GM23338 (cell line): ENCODE data around the gene RPL41.

Experiments
- CREB1 ChIP-seq: fragments of 250-450 bp; sonication (Bioruptor Pico); IDR thresholded peaks from 2 replicates; pipeline ENCODE4 v1.5.0; 2020; ENCODE audit warnings: low read depth, mild to moderate bottlenecking, moderate library complexity
- EZH2 ChIP-seq: fragments of 200-600 bp; sonication (generic); IDR thresholded peaks from one replicate; pipeline ENCODE4 v1.8.0; 2017; ENCODE audit warnings: antibody characterized with exemption, mild to moderate bottlenecking, low read depth; ENCODE audit not compliant: unreplicated experiment
- EZH2phosphoT487 ChIP-seq: fragments of 200-600 bp; sonication (generic); IDR thresholded peaks from one replicate; pipeline ENCODE4 v1.8.1; 2018; ENCODE audit warnings: antibody characterized with exemption; ENCODE audit not compliant: unreplicated experiment
- POLR2AphosphoS5 ChIP-seq: IDR thresholded peaks from 2 replicates; pipeline ENCODE4 v1.6.1; 2016; ENCODE audit warnings: antibody characterized with exemption, low read depth
- TF ChIP-seq, protein P1 (sequence below), 2 experiments: fragments of 200-600 bp in 1 of 2; sonication (generic) in 1 of 2; conservative IDR thresholded peaks; 2 replicates each; pipeline versions ENCODE4 v1.5.1 to v1.6.1; 2016 to 2017; ENCODE audit warnings: antibody characterized with exemption in 2 of 2, low read depth in 2 of 2, mild to moderate bottlenecking in 2 of 2, moderate library complexity in 1 of 2
- TF ChIP-seq, protein P2 (sequence below): IDR thresholded peaks from one replicate; pipeline ENCODE4 v1.6.1; 2018; ENCODE audit warnings: antibody characterized with exemption; ENCODE audit not compliant: unreplicated experiment
- TF ChIP-seq, protein P3 (sequence below): IDR thresholded peaks from 2 replicates; pipeline ENCODE4 v1.6.1; 2016; ENCODE audit warnings: antibody characterized with exemption
- TF ChIP-seq, protein P4 (sequence below): fragments of 250-450 bp; sonication (Bioruptor Pico); IDR thresholded peaks from 2 replicates; pipeline ENCODE4 v1.5.0; 2020; ENCODE audit warnings: mild to moderate bottlenecking, moderate library complexity

DNA sequence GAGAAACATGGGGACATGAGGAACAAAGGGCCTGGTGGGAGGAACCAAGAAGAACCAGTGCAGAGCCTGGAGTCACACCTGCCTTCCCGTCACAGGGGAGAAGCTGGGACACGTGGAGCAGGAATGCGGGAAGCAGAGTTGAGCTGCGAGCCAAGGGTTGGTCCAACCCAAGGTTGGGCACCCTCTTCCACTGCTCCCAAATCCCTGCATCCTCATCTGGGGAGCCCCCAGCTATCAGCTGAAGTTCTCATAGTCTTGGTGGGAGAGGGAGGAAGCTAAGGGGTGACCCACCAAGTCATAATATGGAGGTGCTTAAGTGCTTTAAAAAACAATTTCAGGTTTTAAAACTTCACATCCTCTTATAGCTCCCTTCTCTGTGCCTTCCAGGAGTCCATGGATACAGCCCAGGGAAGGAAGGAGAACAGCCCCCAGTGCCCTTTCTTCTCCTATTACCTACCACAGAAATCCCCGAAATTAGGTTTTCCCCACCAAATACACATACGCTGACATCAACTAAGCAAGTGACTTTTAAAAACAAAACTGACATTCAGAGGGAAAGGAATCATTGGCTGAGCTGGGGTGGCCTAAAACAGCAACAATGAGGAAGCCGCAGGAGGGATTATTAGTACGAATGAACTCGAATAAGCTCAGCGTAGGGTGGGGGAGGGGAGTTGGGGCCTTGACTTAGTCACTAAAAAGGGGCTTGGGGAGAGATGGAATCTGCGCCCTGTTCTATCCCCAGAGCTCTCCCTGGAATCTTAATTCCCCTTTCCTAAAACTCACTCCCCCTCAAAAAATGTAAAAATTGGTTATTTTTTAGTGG, 46.2 kb downstream of the RPL41 start:
- TF ChIP-seq, protein P1, sequence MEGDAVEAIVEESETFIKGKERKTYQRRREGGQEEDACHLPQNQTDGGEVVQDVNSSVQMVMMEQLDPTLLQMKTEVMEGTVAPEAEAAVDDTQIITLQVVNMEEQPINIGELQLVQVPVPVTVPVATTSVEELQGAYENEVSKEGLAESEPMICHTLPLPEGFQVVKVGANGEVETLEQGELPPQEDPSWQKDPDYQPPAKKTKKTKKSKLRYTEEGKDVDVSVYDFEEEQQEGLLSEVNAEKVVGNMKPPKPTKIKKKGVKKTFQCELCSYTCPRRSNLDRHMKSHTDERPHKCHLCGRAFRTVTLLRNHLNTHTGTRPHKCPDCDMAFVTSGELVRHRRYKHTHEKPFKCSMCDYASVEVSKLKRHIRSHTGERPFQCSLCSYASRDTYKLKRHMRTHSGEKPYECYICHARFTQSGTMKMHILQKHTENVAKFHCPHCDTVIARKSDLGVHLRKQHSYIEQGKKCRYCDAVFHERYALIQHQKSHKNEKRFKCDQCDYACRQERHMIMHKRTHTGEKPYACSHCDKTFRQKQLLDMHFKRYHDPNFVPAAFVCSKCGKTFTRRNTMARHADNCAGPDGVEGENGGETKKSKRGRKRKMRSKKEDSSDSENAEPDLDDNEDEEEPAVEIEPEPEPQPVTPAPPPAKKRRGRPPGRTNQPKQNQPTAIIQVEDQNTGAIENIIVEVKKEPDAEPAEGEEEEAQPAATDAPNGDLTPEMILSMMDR (conservative IDR thresholded peaks at IDR 0.05; ENCODE audit: low read depth in 2 of 2): no peak
- TF ChIP-seq, protein P2, sequence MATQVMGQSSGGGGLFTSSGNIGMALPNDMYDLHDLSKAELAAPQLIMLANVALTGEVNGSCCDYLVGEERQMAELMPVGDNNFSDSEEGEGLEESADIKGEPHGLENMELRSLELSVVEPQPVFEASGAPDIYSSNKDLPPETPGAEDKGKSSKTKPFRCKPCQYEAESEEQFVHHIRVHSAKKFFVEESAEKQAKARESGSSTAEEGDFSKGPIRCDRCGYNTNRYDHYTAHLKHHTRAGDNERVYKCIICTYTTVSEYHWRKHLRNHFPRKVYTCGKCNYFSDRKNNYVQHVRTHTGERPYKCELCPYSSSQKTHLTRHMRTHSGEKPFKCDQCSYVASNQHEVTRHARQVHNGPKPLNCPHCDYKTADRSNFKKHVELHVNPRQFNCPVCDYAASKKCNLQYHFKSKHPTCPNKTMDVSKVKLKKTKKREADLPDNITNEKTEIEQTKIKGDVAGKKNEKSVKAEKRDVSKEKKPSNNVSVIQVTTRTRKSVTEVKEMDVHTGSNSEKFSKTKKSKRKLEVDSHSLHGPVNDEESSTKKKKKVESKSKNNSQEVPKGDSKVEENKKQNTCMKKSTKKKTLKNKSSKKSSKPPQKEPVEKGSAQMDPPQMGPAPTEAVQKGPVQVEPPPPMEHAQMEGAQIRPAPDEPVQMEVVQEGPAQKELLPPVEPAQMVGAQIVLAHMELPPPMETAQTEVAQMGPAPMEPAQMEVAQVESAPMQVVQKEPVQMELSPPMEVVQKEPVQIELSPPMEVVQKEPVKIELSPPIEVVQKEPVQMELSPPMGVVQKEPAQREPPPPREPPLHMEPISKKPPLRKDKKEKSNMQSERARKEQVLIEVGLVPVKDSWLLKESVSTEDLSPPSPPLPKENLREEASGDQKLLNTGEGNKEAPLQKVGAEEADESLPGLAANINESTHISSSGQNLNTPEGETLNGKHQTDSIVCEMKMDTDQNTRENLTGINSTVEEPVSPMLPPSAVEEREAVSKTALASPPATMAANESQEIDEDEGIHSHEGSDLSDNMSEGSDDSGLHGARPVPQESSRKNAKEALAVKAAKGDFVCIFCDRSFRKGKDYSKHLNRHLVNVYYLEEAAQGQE: no peak
- TF ChIP-seq CREB1 (CRISPR knock-in tag) (no peak), POLR2AphosphoS5 (peak; percentile 38; the same call in 1 of the 2 replicates), EZH2 (no peak), EZH2phosphoT487 (no peak)
- TF ChIP-seq, protein P3, sequence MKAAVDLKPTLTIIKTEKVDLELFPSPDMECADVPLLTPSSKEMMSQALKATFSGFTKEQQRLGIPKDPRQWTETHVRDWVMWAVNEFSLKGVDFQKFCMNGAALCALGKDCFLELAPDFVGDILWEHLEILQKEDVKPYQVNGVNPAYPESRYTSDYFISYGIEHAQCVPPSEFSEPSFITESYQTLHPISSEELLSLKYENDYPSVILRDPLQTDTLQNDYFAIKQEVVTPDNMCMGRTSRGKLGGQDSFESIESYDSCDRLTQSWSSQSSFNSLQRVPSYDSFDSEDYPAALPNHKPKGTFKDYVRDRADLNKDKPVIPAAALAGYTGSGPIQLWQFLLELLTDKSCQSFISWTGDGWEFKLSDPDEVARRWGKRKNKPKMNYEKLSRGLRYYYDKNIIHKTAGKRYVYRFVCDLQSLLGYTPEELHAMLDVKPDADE: no peak
- TF ChIP-seq, protein P4, sequence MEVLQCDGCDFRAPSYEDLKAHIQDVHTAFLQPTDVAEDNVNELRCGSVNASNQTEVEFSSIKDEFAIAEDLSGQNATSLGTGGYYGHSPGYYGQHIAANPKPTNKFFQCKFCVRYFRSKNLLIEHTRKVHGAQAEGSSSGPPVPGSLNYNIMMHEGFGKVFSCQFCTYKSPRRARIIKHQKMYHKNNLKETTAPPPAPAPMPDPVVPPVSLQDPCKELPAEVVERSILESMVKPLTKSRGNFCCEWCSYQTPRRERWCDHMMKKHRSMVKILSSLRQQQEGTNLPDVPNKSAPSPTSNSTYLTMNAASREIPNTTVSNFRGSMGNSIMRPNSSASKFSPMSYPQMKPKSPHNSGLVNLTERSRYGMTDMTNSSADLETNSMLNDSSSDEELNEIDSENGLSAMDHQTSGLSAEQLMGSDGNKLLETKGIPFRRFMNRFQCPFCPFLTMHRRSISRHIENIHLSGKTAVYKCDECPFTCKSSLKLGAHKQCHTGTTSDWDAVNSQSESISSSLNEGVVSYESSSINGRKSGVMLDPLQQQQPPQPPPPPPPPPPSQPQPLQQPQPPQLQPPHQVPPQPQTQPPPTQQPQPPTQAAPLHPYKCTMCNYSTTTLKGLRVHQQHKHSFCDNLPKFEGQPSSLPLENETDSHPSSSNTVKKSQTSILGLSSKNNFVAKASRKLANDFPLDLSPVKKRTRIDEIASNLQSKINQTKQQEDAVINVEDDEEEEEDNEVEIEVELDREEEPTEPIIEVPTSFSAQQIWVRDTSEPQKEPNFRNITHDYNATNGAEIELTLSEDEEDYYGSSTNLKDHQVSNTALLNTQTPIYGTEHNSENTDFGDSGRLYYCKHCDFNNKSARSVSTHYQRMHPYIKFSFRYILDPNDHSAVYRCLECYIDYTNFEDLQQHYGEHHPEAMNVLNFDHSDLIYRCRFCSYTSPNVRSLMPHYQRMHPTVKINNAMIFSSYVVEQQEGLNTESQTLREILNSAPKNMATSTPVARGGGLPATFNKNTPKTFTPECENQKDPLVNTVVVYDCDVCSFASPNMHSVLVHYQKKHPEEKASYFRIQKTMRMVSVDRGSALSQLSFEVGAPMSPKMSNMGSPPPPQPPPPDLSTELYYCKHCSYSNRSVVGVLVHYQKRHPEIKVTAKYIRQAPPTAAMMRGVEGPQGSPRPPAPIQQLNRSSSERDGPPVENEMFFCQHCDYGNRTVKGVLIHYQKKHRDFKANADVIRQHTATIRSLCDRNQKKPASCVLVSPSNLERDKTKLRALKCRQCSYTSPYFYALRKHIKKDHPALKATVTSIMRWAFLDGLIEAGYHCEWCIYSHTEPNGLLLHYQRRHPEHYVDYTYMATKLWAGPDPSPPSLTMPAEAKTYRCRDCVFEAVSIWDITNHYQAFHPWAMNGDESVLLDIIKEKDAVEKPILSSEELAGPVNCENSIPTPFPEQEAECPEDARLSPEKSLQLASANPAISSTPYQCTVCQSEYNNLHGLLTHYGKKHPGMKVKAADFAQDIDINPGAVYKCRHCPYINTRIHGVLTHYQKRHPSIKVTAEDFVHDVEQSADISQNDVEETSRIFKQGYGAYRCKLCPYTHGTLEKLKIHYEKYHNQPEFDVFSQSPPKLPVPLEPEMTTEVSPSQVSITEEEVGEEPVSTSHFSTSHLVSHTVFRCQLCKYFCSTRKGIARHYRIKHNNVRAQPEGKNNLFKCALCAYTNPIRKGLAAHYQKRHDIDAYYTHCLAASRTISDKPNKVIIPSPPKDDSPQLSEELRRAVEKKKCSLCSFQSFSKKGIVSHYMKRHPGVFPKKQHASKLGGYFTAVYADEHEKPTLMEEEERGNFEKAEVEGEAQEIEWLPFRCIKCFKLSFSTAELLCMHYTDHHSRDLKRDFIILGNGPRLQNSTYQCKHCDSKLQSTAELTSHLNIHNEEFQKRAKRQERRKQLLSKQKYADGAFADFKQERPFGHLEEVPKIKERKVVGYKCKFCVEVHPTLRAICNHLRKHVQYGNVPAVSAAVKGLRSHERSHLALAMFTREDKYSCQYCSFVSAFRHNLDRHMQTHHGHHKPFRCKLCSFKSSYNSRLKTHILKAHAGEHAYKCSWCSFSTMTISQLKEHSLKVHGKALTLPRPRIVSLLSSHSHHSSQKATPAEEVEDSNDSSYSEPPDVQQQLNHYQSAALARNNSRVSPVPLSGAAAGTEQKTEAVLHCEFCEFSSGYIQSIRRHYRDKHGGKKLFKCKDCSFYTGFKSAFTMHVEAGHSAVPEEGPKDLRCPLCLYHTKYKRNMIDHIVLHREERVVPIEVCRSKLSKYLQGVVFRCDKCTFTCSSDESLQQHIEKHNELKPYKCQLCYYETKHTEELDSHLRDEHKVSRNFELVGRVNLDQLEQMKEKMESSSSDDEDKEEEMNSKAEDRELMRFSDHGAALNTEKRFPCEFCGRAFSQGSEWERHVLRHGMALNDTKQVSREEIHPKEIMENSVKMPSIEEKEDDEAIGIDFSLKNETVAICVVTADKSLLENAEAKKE (CRISPR knock-in tag): no peak
